GM12892 (cell line): ENCODE results near the gene OLFM4.

Source experiments
- DNase-seq: peaks from one replicate; pipeline ENCODE4 v3.0.0; 2011; ENCODE audit not compliant: insufficient read length
- FAIRE-seq: peaks from 2 replicates; lab custom pipeline; 2011; peaks lifted over from hg19 to GRCh38; lab: Jason Lieb, UNC
- POLR2A ChIP-seq: IDR thresholded peaks from 2 replicates; pipeline ENCODE4 v1.6.1; 2011; ENCODE audit warnings: low read depth, low read length, control low read depth
- POLR2AphosphoS5 ChIP-seq: IDR thresholded peaks from 2 replicates; pipeline ENCODE4 v1.6.1; 2011; ENCODE audit warnings: low read depth, low read length, control low read depth
- TAF1 ChIP-seq: IDR thresholded peaks from 2 replicates; pipeline ENCODE4 v1.6.1; 2011; ENCODE audit warnings: low read depth, mild to moderate bottlenecking, control low read depth, low read length, borderline replicate concordance

The OLFM4 gene

GRCh38 chr13:53074114-53074513 lies 45.5 kb downstream of the OLFM4 start:
- no peak for FAIRE-seq
- TF ChIP-seq POLR2AphosphoS5: no peak
- no peak for DNase-seq

GRCh38 chr13:53075356-53076041 lies 46.9 kb downstream of the OLFM4 start:
- no peak for DNase-seq

GRCh38 chr13:53079691-53080090 lies 51.1 kb downstream of the OLFM4 start:
- no peak for DNase-seq
- TF ChIP-seq TAF1: no peak
- TF ChIP-seq POLR2AphosphoS5: no peak
- no peak for TF ChIP-seq POLR2A
- FAIRE-seq: no peak

More at GRCh38 chr13:53075356-53076041, 46.9 kb downstream of the OLFM4 start:
- no peak for TF ChIP-seq TAF1
- no peak for TF ChIP-seq POLR2AphosphoS5
- FAIRE-seq: no peak

GRCh38 chr13:53088871-53089270 lies 60.3 kb downstream of the OLFM4 start:
- DNase-seq (no peak), FAIRE-seq (no peak)
- no peak for TF ChIP-seq POLR2AphosphoS5
- TF ChIP-seq TAF1: no peak
- TF ChIP-seq POLR2A: no peak

- no peak for DNase-seq
Observed at GRCh38 chr13:53089951-53090350, 61.3 kb downstream of the OLFM4 start.

GRCh38 chr13:53090461-53090860 lies 61.8 kb downstream of the OLFM4 start:
- FAIRE-seq (no peak), DNase-seq (no peak)
- TF ChIP-seq POLR2A (no peak), POLR2AphosphoS5 (no peak), TAF1 (no peak)

More at GRCh38 chr13:53089951-53090350, 61.3 kb downstream of the OLFM4 start:
- TF ChIP-seq POLR2AphosphoS5: no peak
- TF ChIP-seq TAF1: no peak
- no peak for TF ChIP-seq POLR2A
- FAIRE-seq: no peak

GRCh38 chr13:53092931-53093330 lies 64.3 kb downstream of the OLFM4 start:
- no peak for TF ChIP-seq POLR2AphosphoS5
- TF ChIP-seq TAF1: no peak
- TF ChIP-seq POLR2A: no peak
- FAIRE-seq: no peak
- DNase-seq: no peak

GRCh38 chr13:53098455-53098854 lies 69.8 kb downstream of the OLFM4 start:
- no peak for FAIRE-seq
- DNase-seq: no peak
- TF ChIP-seq POLR2AphosphoS5 (no peak), TAF1 (no peak), POLR2A (no peak)

- TF ChIP-seq TAF1: no peak
- no peak for TF ChIP-seq POLR2AphosphoS5
- TF ChIP-seq POLR2A: no peak
- no peak for DNase-seq
- no peak for FAIRE-seq
Observed at GRCh38 chr13:53100394-53101063, 71.9 kb downstream of the OLFM4 start.
